SHP77 (cell line): Measurements from ENCODE around the gene MEI1.

Experiments
- DNase-seq, 2 experiments: peaks; one replicate each; lab custom pipeline; 2025; lab: John Stamatoyannopoulos, UW

MEI1 gene

DNA sequence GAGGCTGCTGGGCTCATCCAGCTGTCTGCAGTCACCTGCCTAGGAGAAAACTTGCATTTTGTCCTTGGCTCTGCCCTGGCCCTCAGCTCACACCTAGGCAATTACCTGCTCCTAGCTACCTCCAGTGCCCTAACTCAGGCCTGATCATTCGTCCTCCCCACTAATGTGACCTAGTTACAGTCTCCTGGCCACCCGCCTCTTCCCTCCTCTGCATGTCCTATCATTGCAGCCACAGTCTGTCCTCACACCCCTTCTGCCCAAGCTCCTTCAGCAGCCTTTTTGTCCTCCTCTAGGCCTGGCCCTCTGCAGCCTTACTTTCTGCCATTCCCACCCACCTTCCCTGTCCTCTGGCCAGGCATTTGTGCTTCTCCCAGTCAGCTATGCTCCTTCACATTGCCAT is 83.4 kb downstream of the MEI1 start:
- DNase-seq = no peak

GRCh38 chr22:41787331-41787730 is 88.0 kb downstream of the MEI1 start:
- no peak for DNase-seq

GRCh38 chr22:41793871-41794270 is 94.6 kb downstream of the MEI1 start:
- DNase-seq = no peak

- no peak for DNase-seq
Measured at GRCh38 chr22:41798736-41799135, 99.4 kb downstream of the MEI1 start.

DNA sequence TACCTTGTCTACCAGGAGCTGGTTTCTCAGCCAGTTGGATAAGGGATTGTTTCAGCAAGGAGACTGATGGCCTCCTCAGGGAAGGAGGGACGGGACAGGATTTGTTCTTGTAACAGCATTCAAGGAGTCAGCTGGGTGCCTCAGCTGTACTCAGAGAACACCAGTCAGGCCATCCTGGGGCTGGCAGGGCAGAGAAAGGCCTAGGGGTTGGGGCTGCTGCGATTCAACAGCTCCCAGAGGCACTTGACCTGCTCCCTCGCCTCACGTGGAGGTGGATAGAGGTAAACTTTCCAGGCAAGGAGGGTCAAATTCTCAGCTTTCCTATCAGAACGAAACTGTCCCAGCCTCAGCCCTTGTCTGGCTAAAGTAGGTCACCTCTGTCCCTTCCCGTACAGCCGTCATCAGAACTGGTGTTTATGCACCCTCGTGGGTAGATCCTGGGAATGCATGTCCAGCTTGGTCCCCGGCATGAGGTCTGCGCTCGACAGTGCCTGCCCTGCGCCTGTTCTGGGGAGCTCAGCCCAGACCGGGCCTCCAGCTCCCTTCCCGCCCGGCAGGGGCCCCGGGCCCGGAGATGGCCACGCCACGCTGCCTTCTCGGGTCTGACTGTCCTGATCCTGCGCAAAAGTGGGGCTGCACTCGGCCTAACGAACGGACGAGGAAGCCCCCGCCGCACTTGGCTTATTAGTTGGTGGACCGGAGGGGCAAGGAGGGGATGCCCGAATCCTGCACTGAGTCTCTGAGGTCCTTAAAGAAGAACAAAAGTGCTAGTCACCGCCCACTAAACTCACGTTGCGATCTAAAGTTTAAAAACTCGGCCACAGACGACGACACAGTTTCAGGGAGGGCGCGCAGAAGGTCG is 100.4 kb downstream of the MEI1 start:
- peak; percentile 15 to 26 for DNase-seq

- peak; percentile 81 to 85 for DNase-seq
Measured at GRCh38 chr22:41800348-41801146, 101.2 kb downstream of the MEI1 start, which contains the start of gene CCDC134. TSS of gene CCDC134 (plus strand) at chr22:41800679. CDS start at chr22:41808891, 8,212 bp downstream.

DNA sequence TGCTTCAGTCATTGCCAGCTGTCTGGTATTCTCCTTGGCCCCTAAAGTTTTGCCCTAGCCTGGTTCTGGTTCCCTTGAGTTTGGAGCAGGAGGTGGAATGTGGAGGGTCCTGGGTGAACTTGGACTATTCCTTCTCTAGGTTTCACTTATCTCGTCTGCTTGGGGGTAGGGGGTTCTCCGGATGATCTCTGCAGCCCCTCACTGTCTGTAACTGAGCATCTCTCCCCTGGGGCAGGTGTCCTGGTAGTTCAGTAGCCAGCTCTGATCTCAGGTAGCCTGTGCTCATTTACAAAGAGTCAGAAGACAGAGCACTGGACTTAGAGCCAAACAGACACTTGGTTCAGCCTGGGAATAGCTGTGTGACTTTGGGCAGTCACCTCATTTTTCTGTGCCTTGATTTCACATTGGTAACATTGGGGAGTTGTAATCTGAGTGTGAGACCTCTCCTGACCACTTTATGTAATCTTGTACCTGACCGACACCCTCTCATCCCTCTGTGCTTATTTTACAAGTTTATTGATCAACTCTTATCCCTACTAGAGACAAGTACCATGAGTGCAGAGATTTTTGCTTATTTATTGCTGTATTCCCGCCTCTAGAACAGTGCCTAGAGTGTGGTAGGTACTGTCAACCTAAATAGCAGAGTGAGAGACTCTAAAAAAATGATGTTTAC is 102.0 kb downstream of the MEI1 start:
- no peak for DNase-seq

DNA sequence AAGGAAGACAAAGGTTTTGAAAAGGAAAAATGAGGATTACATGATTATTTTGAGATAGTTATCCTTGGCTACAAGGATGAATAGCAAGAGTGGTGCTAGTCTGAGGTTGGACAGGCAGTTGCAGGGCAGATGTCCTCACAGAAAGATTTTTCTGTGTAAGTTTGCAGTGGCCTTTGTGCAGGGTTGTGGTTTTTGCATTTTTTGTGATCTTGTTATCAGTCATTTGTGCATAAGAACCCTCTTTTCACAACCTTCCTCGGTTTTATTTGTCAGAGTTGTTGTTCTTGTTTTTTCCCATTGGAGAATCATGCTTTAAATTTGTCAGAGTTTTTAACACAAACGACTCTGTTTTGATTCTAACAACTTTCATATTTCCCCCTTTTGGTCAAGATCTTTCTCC is 102.6 kb downstream of the MEI1 start:
- DNase-seq = no peak

- DNase-seq = no peak
Measured at GRCh38 chr22:41805639-41806038, 106.3 kb downstream of the MEI1 start.

- no peak for DNase-seq
Measured at GRCh38 chr22:41808400-41808799, 109.1 kb downstream of the MEI1 start.

- DNase-seq = no peak
Measured at GRCh38 chr22:41810022-41810421, 110.7 kb downstream of the MEI1 start.

DNA sequence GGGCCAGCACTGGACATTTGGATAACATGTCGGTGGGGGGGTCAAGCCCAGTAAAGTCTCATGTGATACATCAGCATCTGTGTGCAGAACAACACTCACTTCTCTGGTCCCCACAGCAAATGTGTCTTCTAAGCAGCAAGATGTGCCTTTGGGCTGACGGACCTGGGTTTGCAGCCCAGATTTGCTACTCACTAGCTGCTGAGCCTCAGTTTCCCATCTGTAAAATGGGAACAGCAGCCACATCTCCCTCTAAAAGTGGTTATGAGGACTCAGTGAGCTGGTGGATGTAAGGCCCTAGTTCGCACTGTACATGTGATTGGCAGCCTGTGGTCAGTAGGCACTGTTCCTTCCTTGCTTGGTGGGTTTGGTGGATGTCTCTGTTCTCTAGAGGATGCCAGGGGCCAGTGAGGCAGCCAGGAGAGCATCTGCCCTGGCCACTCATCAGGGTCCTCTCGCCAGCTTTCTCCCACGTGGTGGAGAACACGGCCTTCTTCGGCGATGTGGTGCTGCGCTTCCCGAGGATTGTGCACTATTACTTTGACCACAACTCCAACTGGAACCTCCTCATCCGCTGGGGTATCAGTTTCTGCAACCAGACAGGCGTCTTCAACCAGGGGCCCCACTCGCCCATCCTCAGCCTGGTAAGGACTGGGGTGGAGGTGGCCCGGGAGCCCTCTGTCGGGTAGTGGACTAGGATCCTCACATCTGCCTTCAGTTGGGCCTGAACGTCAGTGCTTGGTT is 113.7 kb downstream of the MEI1 start:
- DNase-seq = no peak

DNA sequence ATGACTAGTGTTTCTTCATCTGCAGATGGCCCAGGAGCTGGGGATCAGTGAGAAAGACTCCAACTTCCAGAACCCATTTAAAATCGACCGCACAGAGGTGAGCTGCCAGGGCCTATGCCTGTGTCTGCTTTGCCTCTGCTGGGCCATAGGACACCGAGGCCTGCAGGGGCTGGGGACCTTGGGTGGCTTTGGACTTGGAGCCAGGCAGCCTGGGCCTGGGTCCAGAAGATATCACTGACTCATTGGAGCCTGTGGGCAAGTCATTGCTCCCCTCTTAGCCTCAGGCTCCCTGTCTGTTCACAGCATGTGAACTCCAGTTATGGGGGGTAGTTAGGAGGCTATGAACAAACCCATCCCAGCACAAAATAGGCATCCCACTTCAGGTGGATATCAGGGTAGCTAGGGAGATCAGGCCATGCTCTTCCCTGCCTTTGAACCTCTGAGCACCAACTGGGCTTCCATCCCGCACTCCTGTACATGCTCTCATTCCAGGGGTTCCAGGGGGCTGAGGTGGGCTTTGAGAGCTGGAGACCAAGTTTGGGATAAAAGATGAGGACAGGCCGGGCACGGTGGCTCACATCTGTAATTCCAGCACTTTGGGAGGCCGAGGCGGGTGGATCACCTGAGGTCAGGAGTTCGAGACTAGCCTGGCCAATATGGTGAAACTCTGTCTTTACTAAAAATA is 114.6 kb downstream of the MEI1 start:
- DNase-seq = no peak

DNA sequence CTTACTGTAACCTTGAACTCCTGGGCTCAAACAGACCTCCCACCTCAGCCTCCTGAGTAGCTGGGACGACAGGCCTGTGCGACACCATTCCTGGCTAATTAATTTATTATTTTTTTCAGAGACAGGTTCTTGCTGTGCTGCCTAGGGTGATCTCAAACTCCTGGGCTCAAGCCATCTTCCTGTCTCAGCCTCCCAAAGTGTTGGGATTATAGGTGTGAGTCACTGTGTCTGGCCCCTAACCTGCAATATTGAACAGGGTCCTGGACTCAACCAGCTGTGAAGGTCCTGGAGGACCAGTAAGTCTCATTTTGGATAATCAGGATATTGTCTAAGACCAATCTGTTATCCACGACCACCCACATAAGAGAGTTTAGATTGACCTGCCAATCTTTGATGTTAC is 116.4 kb downstream of the MEI1 start:
- DNase-seq = no peak

DNA sequence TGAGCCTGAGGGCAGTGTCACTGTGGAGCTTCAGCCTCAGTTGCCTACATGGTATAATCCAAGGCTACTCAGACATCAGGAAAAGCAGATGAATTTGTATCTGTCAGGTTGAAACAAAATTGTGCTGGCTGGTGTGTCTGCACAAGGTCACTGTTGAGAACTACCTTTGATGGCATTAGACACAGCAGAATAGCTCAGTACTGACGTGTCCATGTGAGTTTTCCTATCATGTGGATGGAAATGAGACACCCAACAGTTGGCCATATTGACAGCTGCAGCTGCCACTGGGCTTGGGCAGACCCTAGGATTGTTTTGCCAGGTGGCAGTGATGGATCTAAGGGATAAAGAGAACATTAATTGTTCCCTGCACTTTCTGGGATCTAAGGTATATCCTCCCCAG is 116.9 kb downstream of the MEI1 start:
- DNase-seq = peak in 1 of 2 experiments; percentile 28

DNA sequence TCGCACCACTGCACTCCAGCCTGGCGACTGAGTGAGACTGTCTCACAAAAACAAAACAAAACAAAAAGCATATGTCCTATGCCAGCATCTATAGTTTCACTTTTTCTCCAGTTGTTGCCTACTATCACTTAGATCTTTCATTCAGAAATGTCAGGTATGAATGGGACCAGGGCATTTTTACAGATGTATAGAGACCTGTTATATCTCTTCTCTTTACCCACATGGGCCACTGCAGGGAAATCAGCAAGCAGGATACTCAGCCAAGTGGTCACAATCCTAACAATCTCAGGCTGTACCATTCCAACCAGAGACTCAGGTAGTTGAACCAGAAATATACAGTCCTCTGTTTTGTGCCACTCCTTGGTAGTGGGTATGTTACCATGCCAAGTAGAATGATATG is 117.6 kb downstream of the MEI1 start:
- DNase-seq = no peak

- no peak for DNase-seq
Measured at GRCh38 chr22:41818011-41818410, 118.7 kb downstream of the MEI1 start.

GRCh38 chr22:41818596-41818995 is 119.3 kb downstream of the MEI1 start:
- DNase-seq = no peak

- DNase-seq = no peak
Measured at GRCh38 chr22:41819257-41819656, 120.0 kb downstream of the MEI1 start.

- no peak for DNase-seq
Measured at GRCh38 chr22:41820447-41820846, 121.1 kb downstream of the MEI1 start.
